Measurements from ENCODE around the gene HOXA7. TPM values are rescaled to one million over a fixed set of nuclear protein-coding genes. Genes with fewer than 3 reads are reported as not detected.
A peak's percentile ranks its signal among the peaks of the same experiment; 100 is the strongest.

Gene HOXA7
- total RNA-seq, 4 donors from 2014 or later: 0.26 to 9.1 (median 5.2) TPM

GRCh38 chr7:27180431-27181420 lies 24.3 kb upstream of the HOXA7 start:
- no peak for TF ChIP-seq CTCF (IDR thresholded peaks at IDR 0.05)
- peak; percentile 10 to 12 for TF ChIP-seq POLR2A (IDR thresholded peaks at IDR 0.05)
- no peaks in the 10 kb centered on the region for H3K9me3 ChIP-seq
- H3K27ac ChIP-seq: peak overlapping the region; percentile 94 to 96
- intact Hi-C loops (cut with DNase I; ENCODE audit: low total_unique reads): loop anchor here (5.0 kb wide), 1 partner anchor 1323 kb away; no protein-coding TSS in a partner anchor
- H3K4me3 ChIP-seq: peak overlapping the region; percentile 66 to 79
- no peaks in the 10 kb centered on the region for H3K4me1 ChIP-seq
- peak; percentile 51 to 62 for DNase-seq
- H3K36me3 ChIP-seq: no peaks in the 10 kb centered on the region
- no peaks in the 10 kb centered on the region for H3K27me3 ChIP-seq

DNA sequence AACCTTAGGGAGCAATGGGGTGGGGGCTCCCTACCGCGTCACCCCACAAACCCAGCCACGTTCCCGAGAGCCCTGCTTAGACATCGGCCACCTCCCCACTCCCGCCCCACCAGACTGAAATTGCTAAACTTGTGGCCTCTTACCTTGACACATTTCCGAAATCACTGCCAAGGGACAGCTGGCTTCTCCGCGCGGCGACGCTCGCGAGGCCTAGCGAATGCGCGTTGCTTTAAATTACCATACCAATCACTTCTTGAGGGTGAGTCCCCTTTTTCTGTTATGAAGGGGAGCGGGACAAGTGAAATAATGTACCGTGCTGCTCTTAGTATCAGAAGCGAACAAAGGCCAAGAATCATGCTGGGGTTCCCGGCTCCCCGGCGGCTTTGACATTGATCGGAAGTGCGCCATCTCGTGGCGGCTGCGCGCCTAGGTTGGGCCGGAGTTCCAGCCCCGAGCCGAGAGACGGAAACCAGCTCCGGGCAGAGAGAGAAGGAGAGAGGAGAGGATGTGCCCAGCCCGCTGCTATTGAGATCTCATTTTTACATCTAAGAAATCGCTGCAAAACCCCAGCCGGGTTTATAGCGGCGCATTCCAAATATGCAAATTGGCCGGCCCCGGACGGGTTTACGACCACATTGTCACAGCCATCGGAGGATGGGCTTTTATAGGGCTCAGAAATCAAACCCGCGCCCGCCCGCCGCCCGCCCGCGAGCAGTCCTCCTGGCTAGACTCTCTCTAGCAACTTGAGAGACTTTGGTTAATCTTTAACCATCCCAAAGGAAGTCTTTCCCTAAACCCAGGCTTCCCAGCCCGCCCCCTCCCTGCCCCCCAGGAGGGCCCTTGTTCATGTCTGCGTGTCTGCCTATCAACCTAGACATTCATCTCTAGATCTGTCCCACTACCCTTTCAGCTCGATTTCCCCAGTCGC lies 23.3 kb upstream of the HOXA7 start:
- Histone ChIP-seq H3K27ac (peak overlapping the region; percentile 94 to 96), H3K9me3 (no peaks in the 10 kb centered on the region), H3K4me3 (peak overlapping the region; percentile 58 to 66), H3K4me1 (no peaks in the 10 kb centered on the region), H3K36me3 (no peaks in the 10 kb centered on the region), H3K27me3 (no peaks in the 10 kb centered on the region)
- peak; percentile 86 to 90 for DNase-seq
- peak in 1 of 2 donors; percentile 52 for TF ChIP-seq POLR2A (IDR thresholded peaks at IDR 0.05)
- TF ChIP-seq CTCF (IDR thresholded peaks at IDR 0.05): peak; percentile 68 to 94 (median 84)
- intact Hi-C loops (cut with DNase I; ENCODE audit: low total_unique reads): loop anchor here (5.0 kb wide), 1 partner anchor 1322 kb away; no protein-coding TSS in a partner anchor

DNA sequence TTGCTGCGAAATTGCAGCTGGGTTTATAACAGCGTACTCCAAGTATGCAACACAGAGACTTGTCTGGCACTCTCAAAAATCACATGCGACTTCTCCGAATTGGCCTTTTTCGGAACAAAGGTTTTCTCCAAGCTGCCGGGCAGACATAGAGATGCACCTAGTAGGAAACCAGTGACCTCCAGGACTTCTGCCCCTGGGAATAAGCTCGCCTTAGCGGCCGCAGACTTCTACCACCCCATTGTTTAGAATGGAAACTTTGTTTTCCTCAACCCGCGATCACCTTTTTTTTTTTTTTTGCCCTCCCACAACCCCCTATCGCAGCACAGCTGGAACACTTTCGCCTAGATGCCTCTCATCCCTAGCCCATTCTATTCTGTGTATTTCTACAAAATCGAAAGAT lies 22.6 kb upstream of the HOXA7 start:
- no peaks in the 10 kb centered on the region for H3K9me3 ChIP-seq
- intact Hi-C loops (cut with DNase I; ENCODE audit: low total_unique reads): no loop called here
- H3K4me1 ChIP-seq: no peaks in the 10 kb centered on the region
- peak overlapping the region; percentile 94 to 96 for H3K27ac ChIP-seq
- TF ChIP-seq POLR2A (IDR thresholded peaks at IDR 0.05): no peak
- TF ChIP-seq CTCF (IDR thresholded peaks at IDR 0.05): no peak
- no peaks in the 10 kb centered on the region for H3K27me3 ChIP-seq
- DNase-seq: peak; percentile 16 to 23
- peak overlapping the region; percentile 58 to 66 for H3K4me3 ChIP-seq
- no peaks in the 10 kb centered on the region for H3K36me3 ChIP-seq

DNA sequence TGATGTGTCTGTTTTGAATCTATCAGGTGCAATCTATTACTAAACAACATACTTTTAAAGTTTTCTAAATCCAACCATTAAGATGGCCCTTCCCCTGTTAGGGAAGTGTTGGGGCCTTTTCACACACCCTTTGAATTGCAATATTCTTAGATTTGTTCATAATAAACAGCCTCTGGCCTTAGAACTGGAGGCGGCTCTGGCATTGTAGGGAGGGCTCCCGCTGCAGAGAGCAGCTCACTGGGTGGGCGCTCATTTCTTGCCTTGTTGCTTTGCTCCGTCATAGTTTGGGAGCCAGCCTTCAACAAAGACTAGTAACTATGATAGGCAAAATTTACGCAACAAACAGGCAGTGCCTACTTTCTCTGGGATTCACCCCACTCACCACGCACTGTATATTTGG lies 21.9 kb upstream of the HOXA7 start:
- Histone ChIP-seq H3K4me1 (no peaks in the 10 kb centered on the region), H3K27me3 (no peaks in the 10 kb centered on the region), H3K4me3 (peak overlapping the region; percentile 58 to 66), H3K36me3 (no peaks in the 10 kb centered on the region), H3K9me3 (no peaks in the 10 kb centered on the region), H3K27ac (peak overlapping the region; percentile 94 to 96)
- intact Hi-C loops (cut with DNase I; ENCODE audit: low total_unique reads): no loop called here
- peak; percentile 45 to 65 for DNase-seq
- TF ChIP-seq CTCF (IDR thresholded peaks at IDR 0.05): no peak
- no peak for TF ChIP-seq POLR2A (IDR thresholded peaks at IDR 0.05)
